ENCODE data around the gene ACYP2.

GRCh38 chr2:54196646-54197045, 81.2 kb downstream of the ACYP2 start:
- no peak for TF ChIP-seq CTCF (conservative IDR thresholded peaks at IDR 0.05)
- TF ChIP-seq ZFX (IDR thresholded peaks at IDR 0.05): no peak

Data from C4-2B (cell line).